K562 (cell line): ENCODE data around the gene SLIT1. TPM values are rescaled to one million over a fixed set of nuclear protein-coding genes. Genes with fewer than 3 reads are reported as not detected.

Experiments
- CEBPB ChIP-seq: fragments of 450-650 bp; IDR thresholded peaks from 2 replicates; pipeline ENCODE4 v1.6.1; 2016; ENCODE audit warnings: missing genetic modification characterization, missing compliant biosample characterization
- CHD2 ChIP-seq: IDR thresholded peaks from 2 replicates; pipeline ENCODE4 v1.6.1; 2011; ENCODE audit warnings: low read depth, low read length
- EZH2 ChIP-seq: IDR thresholded peaks from 2 replicates; pipeline ENCODE4 v1.6.1; 2012; ENCODE audit warnings: low read depth, mild to moderate bottlenecking, inconsistent platforms, low read length, borderline replicate concordance
- MGA ChIP-seq: fragments of 450-650 bp; IDR thresholded peaks from 2 replicates; pipeline ENCODE4 v1.6.1; 2016; ENCODE audit warnings: mild to moderate bottlenecking, moderate library complexity
- NR1H2 ChIP-seq: sonication (generic); formaldehyde crosslinking; IDR thresholded peaks from 2 replicates; pipeline ENCODE4 v1.4.0; 2020; ENCODE audit warnings: mild to moderate bottlenecking, missing genetic modification reagents
- SUPT5H ChIP-seq: fragments of 450-650 bp; IDR thresholded peaks from 2 replicates; pipeline ENCODE4 v1.6.1; 2016
- TAF15 ChIP-seq: fragments of 200-400 bp; formaldehyde crosslinking; IDR thresholded peaks from 2 replicates; pipeline ENCODE4 v1.6.1; 2017; ENCODE audit warnings: mild to moderate bottlenecking, low read depth, low read length, moderate library complexity
- ZNF395 ChIP-seq: fragments of 200-800 bp; sonication (Bioruptor generic); IDR thresholded peaks from 2 replicates; pipeline ENCODE4 v1.6.1; 2017; ENCODE audit warnings: missing genetic modification characterization, missing compliant biosample characterization
- polyA plus RNA-seq, 8 experiments: library from polyadenylated mRNA; depleted of rRNA in 4 of 8; stranded (reverse) in 5 of 8; unstranded in 3 of 8; fragments of >200 nt; fragmentation: Nextera tagmentation in 2 of 8; fragmentation: Illumina TruSeq in 1 of 8; extraction: Ambion mirVana in 2 of 8; extraction: Trizol in 1 of 8; gene quantifications; 2 replicates each; pipeline versions ENCODE4 v1.2.1 to v1.2.3, GENCODE V29; 2011 to 2014; ENCODE audit warnings: inconsistent platforms in 1 of 8, missing spikeins in 1 of 8
- total RNA-seq, 7 experiments: library from RNA; depleted of rRNA in 6 of 7; stranded (reverse); fragments of >200 nt in 6 of 7; fragmentation: Illumina TruSeq in 2 of 7; extraction: Trizol in 2 of 7; gene quantifications; 2 replicates each; pipeline versions ENCODE4 v1.2.1 to v1.2.3, GENCODE V29; 2011 to 2021; ENCODE audit warnings: low replicate concordance in 1 of 7

SLIT1 gene
- total and polyA plus RNA-seq, 9 of the 15 experiments (the other 6 are each of a cell fraction or from before 2014, with no cell fraction given), result 0.01 to 0.11 (median 0.04) TPM; not detected in 3

GRCh38 chr10:97001183-97001991 lies 184.4 kb downstream of the SLIT1 start (continued):
- no peak for TF ChIP-seq MGA
- TF ChIP-seq ZNF395, result no peak
- no peak for TF ChIP-seq CHD2
- no peak for TF ChIP-seq NR1H2
- no peak for TF ChIP-seq SUPT5H
- no peak for TF ChIP-seq EZH2
- TF ChIP-seq CEBPB, result no peak
- no peak for TF ChIP-seq TAF15
